Activated B cell treated with CpG ODN at 0.5 μM for 24 hours (primary cell): Measurements from ENCODE around the gene EMILIN2. TPM values are rescaled to one million over a fixed set of nuclear protein-coding genes. Genes with fewer than 3 reads are reported as not detected.

Experiments
- ATAC-seq: fragments of 200-7000 bp; cut with Tn5 transposase; one replicate; pipeline ENCODE4 v1.10.0; 2021; ENCODE audit warnings: low read depth, mild to moderate bottlenecking, moderate library complexity
- CTCF ChIA-PET: fragments of 350-600 bp; sonication (Branson Sonifier 250); formaldehyde crosslinking; loops from one replicate; lab custom pipeline; 2021; ENCODE audit warnings: antibody characterized with exemption; lab: Charles Lee
- POLR2A ChIA-PET: fragments of 350-600 bp; sonication (Branson Sonifier 250); formaldehyde crosslinking; loops from one replicate; lab custom pipeline; 2021; ENCODE audit warnings: antibody characterized with exemption; lab: Charles Lee
- DNase-seq: peaks from one replicate; pipeline ENCODE4 v3.0.0; 2022
- H3K27ac Mint-ChIP-seq: one replicate; pipeline ENCODE4 v1.8.0; 2020; ENCODE audit warnings: mixed read lengths
- H3K27me3 Mint-ChIP-seq: one replicate; pipeline ENCODE4 v1.8.0; 2021; ENCODE audit warnings: mixed read lengths
- H3K36me3 Mint-ChIP-seq: one replicate; pipeline ENCODE4 v1.8.0; 2021; ENCODE audit warnings: low read depth, mixed read lengths
- H3K4me1 Mint-ChIP-seq: one replicate; pipeline ENCODE4 v1.8.0; 2021; ENCODE audit warnings: mixed read lengths
- H3K4me3 Mint-ChIP-seq: one replicate; pipeline ENCODE4 v1.8.0; 2020; ENCODE audit warnings: mild to moderate bottlenecking, mixed read lengths
- H3K9me3 Mint-ChIP-seq: one replicate; pipeline ENCODE4 v1.8.0; 2020; ENCODE audit warnings: mixed read lengths
- intact Hi-C: fragments of 100-400 bp; cut with micrococcal nuclease; formaldehyde crosslinking; loops from one replicate; pipeline ENCODE4 v1.15.1; 2024
- total RNA-seq: library from RNA; stranded (reverse); gene quantifications from 2 replicates; pipeline ENCODE4 v1.2.3, GENCODE V29; 2022
- TF ChIP-seq, protein P1 (sequence below): fragments of 200-600 bp; IDR thresholded peaks from one replicate; pipeline ENCODE4 v1.8.0; 2022; ENCODE audit warnings: antibody characterized with exemption, mild to moderate bottlenecking

The EMILIN2 gene
- total RNA-seq, 1 donor from 2014 or later: 80.9 TPM

- Mint-ChIP-seq H3K27ac (no peak overlapping the region), H3K4me3 (no peak overlapping the region), H3K36me3 (peaks cover 14% of the 10 kb centered on the region), H3K27me3 (no peaks in the 10 kb centered on the region), H3K9me3 (no peaks in the 10 kb centered on the region), H3K4me1 (peaks cover 13% of the 10 kb centered on the region)
- ATAC-seq: no peak
- intact Hi-C loops: no loop called here
- no peak for DNase-seq
- ChIA-PET CTCF (no interaction called here), POLR2A (interaction anchor here (0.7 kb wide), 1 partner anchor 54 kb away, joined by 3 read pairs; the partner anchor contains the start of gene EMILIN2)
- TF ChIP-seq, protein P1, sequence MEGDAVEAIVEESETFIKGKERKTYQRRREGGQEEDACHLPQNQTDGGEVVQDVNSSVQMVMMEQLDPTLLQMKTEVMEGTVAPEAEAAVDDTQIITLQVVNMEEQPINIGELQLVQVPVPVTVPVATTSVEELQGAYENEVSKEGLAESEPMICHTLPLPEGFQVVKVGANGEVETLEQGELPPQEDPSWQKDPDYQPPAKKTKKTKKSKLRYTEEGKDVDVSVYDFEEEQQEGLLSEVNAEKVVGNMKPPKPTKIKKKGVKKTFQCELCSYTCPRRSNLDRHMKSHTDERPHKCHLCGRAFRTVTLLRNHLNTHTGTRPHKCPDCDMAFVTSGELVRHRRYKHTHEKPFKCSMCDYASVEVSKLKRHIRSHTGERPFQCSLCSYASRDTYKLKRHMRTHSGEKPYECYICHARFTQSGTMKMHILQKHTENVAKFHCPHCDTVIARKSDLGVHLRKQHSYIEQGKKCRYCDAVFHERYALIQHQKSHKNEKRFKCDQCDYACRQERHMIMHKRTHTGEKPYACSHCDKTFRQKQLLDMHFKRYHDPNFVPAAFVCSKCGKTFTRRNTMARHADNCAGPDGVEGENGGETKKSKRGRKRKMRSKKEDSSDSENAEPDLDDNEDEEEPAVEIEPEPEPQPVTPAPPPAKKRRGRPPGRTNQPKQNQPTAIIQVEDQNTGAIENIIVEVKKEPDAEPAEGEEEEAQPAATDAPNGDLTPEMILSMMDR: no peak
These were observed 54.0 kb downstream of the EMILIN2 start for GRCh38 chr18:2900684-2901422.

DNA sequence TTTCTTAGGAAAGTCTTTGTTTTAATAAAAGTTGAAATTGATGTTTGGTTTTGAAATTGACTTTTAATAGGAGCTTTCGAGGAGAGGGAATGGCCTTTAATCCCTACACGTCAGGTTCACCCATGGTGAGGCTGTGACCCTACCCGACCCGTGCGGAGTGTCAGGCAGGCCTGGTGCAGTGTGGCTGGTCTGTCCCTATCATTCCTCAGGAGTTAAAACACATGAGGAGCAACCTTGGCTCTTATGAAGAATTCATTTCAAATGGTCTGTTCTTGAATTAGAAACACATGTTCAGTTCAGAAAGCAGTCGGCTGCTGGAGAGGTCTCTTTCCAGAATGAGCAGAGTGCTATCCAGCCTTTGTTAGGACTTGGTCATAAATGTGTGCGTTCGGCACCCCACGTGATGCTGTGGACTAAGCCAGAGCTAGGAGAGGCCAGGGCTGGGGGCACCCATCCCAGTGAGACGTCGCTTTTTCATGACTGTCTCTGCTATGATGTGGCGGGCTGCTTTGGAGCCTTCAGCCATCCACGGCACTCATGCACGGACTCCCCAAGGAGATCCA lies 54.7 kb downstream of the EMILIN2 start:
- H3K27me3 Mint-ChIP-seq: no peaks in the 10 kb centered on the region
- CTCF ChIA-PET: no interaction called here
- peaks cover 14% of the 10 kb centered on the region for H3K4me1 Mint-ChIP-seq
- peaks cover 14% of the 10 kb centered on the region for H3K36me3 Mint-ChIP-seq
- no peaks in the 10 kb centered on the region for H3K9me3 Mint-ChIP-seq
- intact Hi-C loops: no loop called here
- no peak overlapping the region for H3K4me3 Mint-ChIP-seq
- TF ChIP-seq, protein P1: no peak
- ATAC-seq (no peak), DNase-seq (no peak)
- POLR2A ChIA-PET: no interaction called here
- H3K27ac Mint-ChIP-seq: no peak overlapping the region

DNA sequence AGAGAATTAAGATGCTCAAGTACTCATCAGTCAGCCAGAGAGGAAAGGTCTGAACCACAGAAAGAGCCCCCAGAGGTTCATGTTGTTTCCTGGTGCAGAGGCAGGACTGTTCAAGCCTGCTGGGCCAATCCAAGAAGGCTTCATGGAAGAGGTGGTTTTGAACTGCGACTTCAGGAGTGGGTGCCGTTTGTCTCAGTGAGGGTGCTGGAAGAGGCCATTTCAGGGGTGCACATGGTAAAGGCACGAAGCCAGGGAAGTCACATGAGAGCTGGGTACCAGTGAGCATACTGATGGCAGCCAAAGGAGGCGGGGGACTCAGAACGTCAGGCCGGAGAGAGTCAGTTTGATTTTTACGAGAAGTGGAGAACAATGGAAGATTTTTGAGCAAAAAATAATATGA lies 55.5 kb downstream of the EMILIN2 start:
- intact Hi-C loops: no loop called here
- TF ChIP-seq, protein P1: no peak
- no peak for DNase-seq
- Mint-ChIP-seq H3K4me3 (no peak overlapping the region), H3K27ac (no peak overlapping the region), H3K4me1 (peaks cover 18% of the 10 kb centered on the region), H3K27me3 (no peaks in the 10 kb centered on the region), H3K36me3 (peaks cover 12% of the 10 kb centered on the region), H3K9me3 (no peaks in the 10 kb centered on the region)
- CTCF ChIA-PET: no interaction called here
- POLR2A ChIA-PET: interaction anchor here (0.9 kb wide), 1 partner anchor 9 kb away, joined by 3 read pairs; no protein-coding TSS in a partner anchor
- ATAC-seq: no peak

DNA sequence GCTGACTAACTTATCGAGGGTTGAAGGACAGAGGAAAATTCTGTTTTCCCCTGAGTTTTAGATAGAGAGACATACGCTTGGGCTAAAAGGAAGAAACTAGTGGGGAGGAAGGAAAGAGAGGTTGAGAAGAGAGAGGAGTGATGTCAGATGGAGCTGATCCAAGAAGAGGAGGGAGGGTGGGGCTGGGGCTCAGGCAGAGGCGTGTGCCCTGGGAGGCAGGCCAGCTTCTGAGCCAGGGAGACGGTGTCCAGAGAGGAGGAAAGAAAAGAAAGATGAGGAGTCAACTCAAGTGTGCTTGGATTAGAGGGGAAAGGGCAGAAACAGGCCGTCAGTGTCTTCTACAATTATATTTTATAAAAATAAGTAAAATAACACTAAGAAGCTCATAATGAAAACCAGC lies 56.2 kb downstream of the EMILIN2 start:
- CTCF ChIA-PET: no interaction called here
- POLR2A ChIA-PET: interaction anchor here (0.6 to 0.9 kb wide), 2 partner anchors 8 to 77 kb away, joined by 3 read pairs; no protein-coding TSS in a partner anchor

More for the DNA sequence above, 56.2 kb downstream of the EMILIN2 start:
- no peak for DNase-seq
- Mint-ChIP-seq H3K27me3 (no peaks in the 10 kb centered on the region), H3K36me3 (peaks cover 7% of the 10 kb centered on the region), H3K9me3 (no peaks in the 10 kb centered on the region), H3K4me3 (no peak overlapping the region), H3K4me1 (peaks cover 18% of the 10 kb centered on the region), H3K27ac (no peak overlapping the region)
- intact Hi-C loops: no loop called here
- TF ChIP-seq, protein P1: no peak
- ATAC-seq: no peak
